ENCODE results near the gene HDAC2.

- TF ChIP-seq, protein P1, sequence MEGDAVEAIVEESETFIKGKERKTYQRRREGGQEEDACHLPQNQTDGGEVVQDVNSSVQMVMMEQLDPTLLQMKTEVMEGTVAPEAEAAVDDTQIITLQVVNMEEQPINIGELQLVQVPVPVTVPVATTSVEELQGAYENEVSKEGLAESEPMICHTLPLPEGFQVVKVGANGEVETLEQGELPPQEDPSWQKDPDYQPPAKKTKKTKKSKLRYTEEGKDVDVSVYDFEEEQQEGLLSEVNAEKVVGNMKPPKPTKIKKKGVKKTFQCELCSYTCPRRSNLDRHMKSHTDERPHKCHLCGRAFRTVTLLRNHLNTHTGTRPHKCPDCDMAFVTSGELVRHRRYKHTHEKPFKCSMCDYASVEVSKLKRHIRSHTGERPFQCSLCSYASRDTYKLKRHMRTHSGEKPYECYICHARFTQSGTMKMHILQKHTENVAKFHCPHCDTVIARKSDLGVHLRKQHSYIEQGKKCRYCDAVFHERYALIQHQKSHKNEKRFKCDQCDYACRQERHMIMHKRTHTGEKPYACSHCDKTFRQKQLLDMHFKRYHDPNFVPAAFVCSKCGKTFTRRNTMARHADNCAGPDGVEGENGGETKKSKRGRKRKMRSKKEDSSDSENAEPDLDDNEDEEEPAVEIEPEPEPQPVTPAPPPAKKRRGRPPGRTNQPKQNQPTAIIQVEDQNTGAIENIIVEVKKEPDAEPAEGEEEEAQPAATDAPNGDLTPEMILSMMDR (optimal IDR thresholded peaks at IDR 0.05 in 1 of 3, IDR thresholded peaks at IDR 0.05 in 1 of 3, conservative IDR thresholded peaks at IDR 0.05 in 1 of 3; ENCODE audit: extremely low read depth in 1 of 3, insufficient read depth in 2 of 3, low read length in 3 of 3) = no peak
- no peak for TF ChIP-seq EZH2 (IDR thresholded peaks at IDR 0.05; ENCODE audit: low read length)
These were observed 31.1 kb downstream of the HDAC2 start for GRCh38 chr6:113939825-113940224.
